Karpas-422 (cell line): ENCODE data around the gene SLC7A10. TPM values are rescaled to one million over a fixed set of nuclear protein-coding genes. Genes with fewer than 3 reads are reported as not detected.
"Not testable (repeated sequence)": the region's sequence is repeated elsewhere in the genome, so short reads cannot be mapped to it uniquely, and the experiment has no call there.

Experiments used
- DNase-seq: peaks from one replicate; pipeline ENCODE4 v3.0.0-alpha.2; 2015
- H2AFZ ChIP-seq: fragments of 200-600 bp; sonication (generic); 2 replicates; pipeline ENCODE4 v1.6.1; 2014; ENCODE audit warnings: antibody characterized with exemption, low read length, mixed read lengths
- H3K27ac ChIP-seq: fragments of 200-600 bp; sonication (generic); 2 replicates; pipeline ENCODE4 v1.5.1; 2014; ENCODE audit warnings: mild to moderate bottlenecking, low read length, moderate library complexity
- H3K27me3 ChIP-seq: fragments of 200-600 bp; sonication (generic); 2 replicates; pipeline ENCODE4 v1.6.1; 2014; ENCODE audit warnings: low read length, mixed read lengths
- H3K36me3 ChIP-seq: fragments of 200-600 bp; sonication (generic); 2 replicates; pipeline ENCODE4 v1.6.1; 2014; ENCODE audit warnings: low read length, mixed read lengths; ENCODE audit not compliant: insufficient read depth
- H3K4me1 ChIP-seq: fragments of 200-600 bp; sonication (generic); 2 replicates; pipeline ENCODE4 v1.6.1; 2014; ENCODE audit warnings: mild to moderate bottlenecking, low read length, mixed read lengths
- H3K4me2 ChIP-seq: fragments of 200-600 bp; sonication (generic); 2 replicates; pipeline ENCODE4 v1.6.1; 2014; ENCODE audit warnings: low read length, low read depth, mild to moderate bottlenecking; ENCODE audit not compliant: poor library complexity, severe bottlenecking
- H3K4me3 ChIP-seq: fragments of 200-600 bp; sonication (generic); 2 replicates; pipeline ENCODE4 v1.5.1; 2014; ENCODE audit warnings: mild to moderate bottlenecking, antibody characterized with exemption, low read length, mixed read lengths
- H3K79me2 ChIP-seq: fragments of 200-600 bp; sonication (generic); 2 replicates; pipeline ENCODE4 v1.6.1; 2014; ENCODE audit warnings: mild to moderate bottlenecking, low read length, mixed read lengths
- H3K9ac ChIP-seq: fragments of 200-600 bp; sonication (generic); 2 replicates; pipeline ENCODE4 v1.6.0; 2014; ENCODE audit warnings: low read length
- H3K9me2 ChIP-seq: fragments of 200-600 bp; sonication (generic), shearing (Covaris generic); replicated peaks from 2 replicates; pipeline ENCODE4 v1.6.0; 2014; ENCODE audit warnings: mild to moderate bottlenecking, low read length, moderate library complexity; ENCODE audit not compliant: insufficient read depth
- H3K9me3 ChIP-seq: fragments of 300-700, 200-600 bp; sonication (generic); 2 replicates; pipeline ENCODE4 v1.6.1; 2014; ENCODE audit warnings: low read length, mixed read lengths
- H4K20me1 ChIP-seq: fragments of 200-600 bp; sonication (generic); 2 replicates; pipeline ENCODE4 v1.6.1; 2014; ENCODE audit warnings: mild to moderate bottlenecking, antibody characterized with exemption, low read length, low read depth; ENCODE audit not compliant: insufficient read depth
- total RNA-seq: library from RNA; depleted of rRNA; stranded (reverse); fragments of >200 nt; shearing (Covaris generic); gene quantifications from 2 replicates; pipeline ENCODE4 v1.2.3, GENCODE V29; 2014; ENCODE audit warnings: low replicate concordance

Gene SLC7A10
- total RNA-seq, 1 experiment from 2014 or later = not detected

DNA sequence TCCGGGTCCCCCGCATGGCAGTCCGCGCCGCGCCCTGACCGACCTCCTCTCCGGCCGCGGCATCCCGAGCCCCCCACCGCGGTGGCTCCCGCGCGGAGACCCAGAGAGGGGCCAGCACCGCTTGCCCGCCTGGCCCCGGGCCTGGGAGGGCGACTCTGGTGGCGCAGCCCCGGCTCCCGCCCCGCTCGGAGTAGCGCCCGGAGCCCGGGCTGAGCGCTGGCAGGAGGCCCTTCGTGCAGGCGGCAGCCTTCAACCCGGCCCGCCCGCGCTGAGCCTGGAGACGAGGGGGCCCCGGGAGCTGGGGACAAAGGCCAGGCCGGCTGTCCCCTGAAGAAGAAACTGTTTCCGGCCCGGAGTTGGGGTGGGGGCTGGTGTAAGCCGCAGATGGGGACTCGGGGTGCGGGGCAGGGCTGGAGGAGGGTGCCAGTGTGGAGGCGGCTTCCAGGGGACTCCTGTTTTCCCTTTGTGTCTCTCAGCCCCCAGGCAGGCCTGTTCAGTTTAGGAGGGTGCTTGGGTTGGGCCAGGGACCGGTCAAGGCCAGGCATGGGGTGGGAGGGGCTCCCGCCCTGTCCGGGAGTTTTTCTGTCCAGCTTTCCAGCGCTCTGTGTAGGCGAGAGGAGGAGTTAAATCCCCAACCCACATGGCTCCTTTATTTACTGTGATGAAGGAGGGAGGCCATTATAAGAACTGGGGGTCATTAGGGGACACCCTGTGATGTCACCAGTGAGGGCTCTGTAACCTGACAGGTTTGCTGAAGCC lies 30.6 kb downstream of the SLC7A10 start:
- Histone ChIP-seq H3K9ac (no peak overlapping the region), H2AFZ (no peak overlapping the region), H3K79me2 (no peaks in the 10 kb centered on the region), H3K9me3 (no peaks in the 10 kb centered on the region), H3K4me2 (no peak overlapping the region), H3K36me3 (no peaks in the 10 kb centered on the region), H3K4me3 (no peak overlapping the region), H3K4me1 (no peaks in the 10 kb centered on the region), H4K20me1 (no peaks in the 10 kb centered on the region), H3K27me3 (no peaks in the 10 kb centered on the region), H3K9me2 (no peaks in the 10 kb centered on the region), H3K27ac (no peak overlapping the region)
- DNase-seq = no peak

GRCh38 chr19:33194532-33194885 lies 31.1 kb downstream of the SLC7A10 start:
- Histone ChIP-seq H3K36me3 (no peaks in the 10 kb centered on the region), H3K27ac (no peak overlapping the region), H3K9me2 (no peaks in the 10 kb centered on the region), H3K4me3 (no peak overlapping the region), H3K9me3 (no peaks in the 10 kb centered on the region), H2AFZ (no peak overlapping the region), H3K27me3 (no peaks in the 10 kb centered on the region), H3K9ac (no peak overlapping the region), H3K79me2 (no peaks in the 10 kb centered on the region), H3K4me2 (no peak overlapping the region), H4K20me1 (no peaks in the 10 kb centered on the region), H3K4me1 (no peaks in the 10 kb centered on the region)
- DNase-seq = no peak

GRCh38 chr19:33193865-33194362 lies 31.7 kb downstream of the SLC7A10 start, which contains the start of gene LRP3:
Gene LRP3 (plus strand): TSS chr19:33194330. CDS start chr19:33194786, 456 bp downstream.
- Histone ChIP-seq H3K36me3 (no peaks in the 10 kb centered on the region), H3K9ac (no peak within 1 kb of the TSS)

DNA sequence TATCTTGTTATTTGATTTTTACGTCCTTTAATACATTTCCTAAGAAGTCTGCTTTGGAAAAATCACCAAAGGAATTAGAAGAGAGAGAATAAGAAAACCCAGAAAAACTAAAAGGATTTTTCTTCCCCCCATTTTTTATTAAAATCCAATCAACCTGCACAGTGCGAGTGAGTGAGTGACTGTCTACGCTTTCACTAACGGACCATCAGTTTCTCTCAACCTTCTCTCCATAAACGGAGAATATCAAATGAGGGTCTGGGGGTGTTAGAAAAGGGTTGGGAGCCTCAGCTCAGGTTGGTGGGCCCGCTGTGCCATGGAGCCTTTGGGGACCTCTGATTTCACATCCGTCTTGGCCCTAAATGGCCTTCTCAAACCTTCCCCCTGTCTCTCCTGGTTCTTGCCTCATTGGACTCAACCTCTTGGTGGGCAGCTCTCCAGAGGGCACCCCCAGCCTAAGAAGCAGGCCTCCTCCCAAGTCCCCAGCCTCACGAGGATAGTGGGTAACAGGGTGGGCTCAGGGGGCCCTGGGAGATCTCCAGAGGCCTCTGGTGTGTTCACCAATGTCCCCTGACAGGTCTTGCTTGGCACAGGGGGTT lies 32.3 kb downstream of the SLC7A10 start:
- Histone ChIP-seq H3K4me3 (no peak overlapping the region), H4K20me1 (no peaks in the 10 kb centered on the region), H3K79me2 (no peaks in the 10 kb centered on the region), H3K9me3 (no peaks in the 10 kb centered on the region), H3K9ac (no peak overlapping the region), H2AFZ (no peak overlapping the region), H3K36me3 (no peaks in the 10 kb centered on the region), H3K9me2 (no peaks in the 10 kb centered on the region), H3K27me3 (no peaks in the 10 kb centered on the region), H3K4me1 (no peaks in the 10 kb centered on the region), H3K27ac (no peak overlapping the region), H3K4me2 (no peak overlapping the region)
- no peak for DNase-seq

More at GRCh38 chr19:33193865-33194362, 31.7 kb downstream of the SLC7A10 start, which contains the start of gene LRP3:
- DNase-seq = no peak
- no peaks in the 10 kb centered on the region for H3K27me3 ChIP-seq
- H3K4me2 ChIP-seq = no peak within 1 kb of the TSS
- H3K79me2 ChIP-seq = no peaks in the 10 kb centered on the region
- H3K4me3 ChIP-seq = no peak within 1 kb of the TSS
- H3K4me1 ChIP-seq = no peaks in the 10 kb centered on the region
- H3K9me3 ChIP-seq = no peaks in the 10 kb centered on the region
- no peaks in the 10 kb centered on the region for H3K9me2 ChIP-seq
- H3K27ac ChIP-seq = no peak within 1 kb of the TSS
- H4K20me1 ChIP-seq = no peaks in the 10 kb centered on the region
- H2AFZ ChIP-seq = no peak within 1 kb of the TSS

- H3K79me2 ChIP-seq = no peaks in the 10 kb centered on the region
- DNase-seq = no peak
- H3K9ac ChIP-seq = no peak overlapping the region
- no peaks in the 10 kb centered on the region for H3K9me3 ChIP-seq
- H3K4me3 ChIP-seq = no peak overlapping the region
- no peaks in the 10 kb centered on the region for H3K36me3 ChIP-seq
- H2AFZ ChIP-seq = no peak overlapping the region
- H4K20me1 ChIP-seq = no peaks in the 10 kb centered on the region
- no peaks in the 10 kb centered on the region for H3K9me2 ChIP-seq
- no peak overlapping the region for H3K4me2 ChIP-seq
- H3K4me1 ChIP-seq = no peaks in the 10 kb centered on the region
- no peak overlapping the region for H3K27ac ChIP-seq
- H3K27me3 ChIP-seq = no peaks in the 10 kb centered on the region
Observed at GRCh38 chr19:33192010-33192409, 33.6 kb downstream of the SLC7A10 start.

GRCh38 chr19:33191501-33191900 lies 34.1 kb downstream of the SLC7A10 start:
- Histone ChIP-seq H3K9ac (no peak overlapping the region), H2AFZ (no peak overlapping the region), H3K9me2 (no peaks in the 10 kb centered on the region)

GRCh38 chr19:33191092-33191491 lies 34.6 kb downstream of the SLC7A10 start:
- not testable (repeated sequence) for H4K20me1 ChIP-seq, H3K9ac ChIP-seq, H3K4me2 ChIP-seq, H3K27me3 ChIP-seq, H2AFZ ChIP-seq, H3K79me2 ChIP-seq, H3K4me3 ChIP-seq, H3K9me2 ChIP-seq, DNase-seq, H3K4me1 ChIP-seq, H3K36me3 ChIP-seq, H3K9me3 ChIP-seq, H3K27ac ChIP-seq

More at GRCh38 chr19:33191501-33191900, 34.1 kb downstream of the SLC7A10 start:
- Histone ChIP-seq H3K4me3 (no peak overlapping the region), H3K36me3 (no peaks in the 10 kb centered on the region), H4K20me1 (no peaks in the 10 kb centered on the region), H3K4me1 (no peaks in the 10 kb centered on the region), H3K27ac (no peak overlapping the region), H3K4me2 (no peak overlapping the region), H3K79me2 (no peaks in the 10 kb centered on the region), H3K27me3 (no peaks in the 10 kb centered on the region), H3K9me3 (no peaks in the 10 kb centered on the region)
- DNase-seq = no peak

- Histone ChIP-seq H3K36me3 (no peaks in the 10 kb centered on the region), H3K4me3 (no peak overlapping the region), H3K4me2 (no peak overlapping the region), H3K9ac (no peak overlapping the region), H3K79me2 (no peaks in the 10 kb centered on the region), H3K27me3 (no peaks in the 10 kb centered on the region), H2AFZ (no peak overlapping the region), H3K27ac (no peak overlapping the region), H3K9me3 (no peaks in the 10 kb centered on the region), H3K9me2 (no peaks in the 10 kb centered on the region), H4K20me1 (no peaks in the 10 kb centered on the region), H3K4me1 (no peaks in the 10 kb centered on the region)
- no peak for DNase-seq
Observed at GRCh38 chr19:33189453-33189852, 36.2 kb downstream of the SLC7A10 start.
